ENCODE results near the gene PHKB.

DNA sequence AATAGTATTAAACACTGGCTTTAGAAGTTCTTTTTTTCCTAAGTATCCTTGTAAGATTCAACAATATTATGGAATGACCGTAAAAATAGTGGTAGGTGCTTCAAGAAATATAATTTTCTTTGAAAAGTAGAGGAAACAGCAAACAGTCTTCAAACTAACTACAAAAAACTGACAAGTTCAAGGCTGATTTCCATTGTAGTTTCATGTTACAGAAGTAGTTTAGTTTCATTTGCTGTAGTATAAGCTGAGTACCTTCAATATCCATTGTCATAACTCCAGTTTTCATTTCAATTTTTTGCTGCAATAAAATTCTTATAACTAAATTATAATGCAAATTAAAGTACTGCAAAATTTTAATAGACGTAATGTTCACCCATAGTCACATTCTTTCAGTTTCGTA, 19.3 kb downstream of the PHKB start:
- no peak for TF ChIP-seq POLR2A (IDR thresholded peaks at IDR 0.05)
- TF ChIP-seq, protein P1, sequence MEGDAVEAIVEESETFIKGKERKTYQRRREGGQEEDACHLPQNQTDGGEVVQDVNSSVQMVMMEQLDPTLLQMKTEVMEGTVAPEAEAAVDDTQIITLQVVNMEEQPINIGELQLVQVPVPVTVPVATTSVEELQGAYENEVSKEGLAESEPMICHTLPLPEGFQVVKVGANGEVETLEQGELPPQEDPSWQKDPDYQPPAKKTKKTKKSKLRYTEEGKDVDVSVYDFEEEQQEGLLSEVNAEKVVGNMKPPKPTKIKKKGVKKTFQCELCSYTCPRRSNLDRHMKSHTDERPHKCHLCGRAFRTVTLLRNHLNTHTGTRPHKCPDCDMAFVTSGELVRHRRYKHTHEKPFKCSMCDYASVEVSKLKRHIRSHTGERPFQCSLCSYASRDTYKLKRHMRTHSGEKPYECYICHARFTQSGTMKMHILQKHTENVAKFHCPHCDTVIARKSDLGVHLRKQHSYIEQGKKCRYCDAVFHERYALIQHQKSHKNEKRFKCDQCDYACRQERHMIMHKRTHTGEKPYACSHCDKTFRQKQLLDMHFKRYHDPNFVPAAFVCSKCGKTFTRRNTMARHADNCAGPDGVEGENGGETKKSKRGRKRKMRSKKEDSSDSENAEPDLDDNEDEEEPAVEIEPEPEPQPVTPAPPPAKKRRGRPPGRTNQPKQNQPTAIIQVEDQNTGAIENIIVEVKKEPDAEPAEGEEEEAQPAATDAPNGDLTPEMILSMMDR (IDR thresholded peaks at IDR 0.05), result no peak
